Thyroid gland (tissue), 4 donors: ENCODE measurements around the gene TIMM17A.

ENCODE experiments used
- CTCF ChIP-seq, 6 experiments: fragments of 200-600 bp in 3 of 6; fragments of 450-650 bp in 3 of 6; sonication (generic) in 3 of 6; IDR thresholded peaks; one replicate each; pipeline ENCODE4 v1.5.1; 2016 to 2019; ENCODE audit warnings: antibody characterized with exemption in 6 of 6, mild to moderate bottlenecking in 2 of 6, inconsistent platforms in 1 of 6, moderate library complexity in 1 of 6
- POLR2A ChIP-seq, 2 donors: fragments of 450-650 bp; IDR thresholded peaks; one replicate each; pipeline ENCODE4 v1.6.1; 2017; ENCODE audit warnings: antibody characterized with exemption in 2 of 2, mild to moderate bottlenecking in 2 of 2, moderate library complexity in 1 of 2

- peak in 5 of 6 experiments; percentile 16 to 74 (median 51) for TF ChIP-seq CTCF (IDR thresholded peaks at IDR 0.05)
- no peak for TF ChIP-seq POLR2A (IDR thresholded peaks at IDR 0.05)
These were observed 50.7 kb downstream of the TIMM17A start for GRCh38 chr1:202005958-202006357.
